HG02943 (cell line): ENCODE results near the gene PTPRM.

Source experiments
- ATAC-seq: cut with Tn5 transposase; IDR thresholded peaks from one replicate; pipeline ENCODE4 v1.9.1; 2021; ENCODE audit warnings: mild to moderate bottlenecking, low read depth, moderate library complexity; ENCODE audit not compliant: unreplicated experiment

PTPRM gene

GRCh38 chr18:8242151-8242696, 675.1 kb downstream of the PTPRM start:
- ATAC-seq = no peak

- ATAC-seq = no peak
These were observed 680.6 kb downstream of the PTPRM start for GRCh38 chr18:8247700-8248099.

- no peak for ATAC-seq
These were observed 681.5 kb downstream of the PTPRM start for GRCh38 chr18:8248576-8248975.

GRCh38 chr18:8249811-8250210, 682.7 kb downstream of the PTPRM start:
- no peak for ATAC-seq

- ATAC-seq = no peak
These were observed 685.3 kb downstream of the PTPRM start for GRCh38 chr18:8252371-8252770.

- ATAC-seq = no peak
These were observed 686.8 kb downstream of the PTPRM start for GRCh38 chr18:8253944-8254343.

- no peak for ATAC-seq
These were observed 687.5 kb downstream of the PTPRM start for GRCh38 chr18:8254654-8255053.

GRCh38 chr18:8257851-8258434, 690.8 kb downstream of the PTPRM start:
- no peak for ATAC-seq

- ATAC-seq = no peak
These were observed 693.2 kb downstream of the PTPRM start for GRCh38 chr18:8260319-8260718.

- no peak for ATAC-seq
These were observed 693.7 kb downstream of the PTPRM start for GRCh38 chr18:8260827-8261226.

- no peak for ATAC-seq
These were observed 694.6 kb downstream of the PTPRM start for GRCh38 chr18:8261651-8262091.

- no peak for ATAC-seq
These were observed 695.1 kb downstream of the PTPRM start for GRCh38 chr18:8262221-8262620.

GRCh38 chr18:8264116-8264515, 697.0 kb downstream of the PTPRM start:
- no peak for ATAC-seq

GRCh38 chr18:8264861-8265411, 697.8 kb downstream of the PTPRM start:
- ATAC-seq = no peak

GRCh38 chr18:8272254-8272653, 705.1 kb downstream of the PTPRM start:
- no peak for ATAC-seq

GRCh38 chr18:8274370-8274769, 707.3 kb downstream of the PTPRM start:
- no peak for ATAC-seq

GRCh38 chr18:8276406-8276805, 709.3 kb downstream of the PTPRM start:
- no peak for ATAC-seq

- no peak for ATAC-seq
These were observed 710.2 kb downstream of the PTPRM start for GRCh38 chr18:8277270-8277669.

GRCh38 chr18:8279346-8279745, 712.2 kb downstream of the PTPRM start:
- ATAC-seq = no peak

- ATAC-seq = no peak
These were observed 712.7 kb downstream of the PTPRM start for GRCh38 chr18:8279781-8280330.

- no peak for ATAC-seq
These were observed 716.9 kb downstream of the PTPRM start for GRCh38 chr18:8283891-8284585.
